HG03469 (cell line): ENCODE results near the gene NUBP2.

ENCODE experiments used
- ATAC-seq: cut with Tn5 transposase; IDR thresholded peaks from one replicate; pipeline ENCODE4 v1.9.1; 2021; ENCODE audit warnings: mild to moderate bottlenecking, moderate library complexity, moderate number of reproducible peaks; ENCODE audit not compliant: unreplicated experiment

NUBP2 gene

DNA sequence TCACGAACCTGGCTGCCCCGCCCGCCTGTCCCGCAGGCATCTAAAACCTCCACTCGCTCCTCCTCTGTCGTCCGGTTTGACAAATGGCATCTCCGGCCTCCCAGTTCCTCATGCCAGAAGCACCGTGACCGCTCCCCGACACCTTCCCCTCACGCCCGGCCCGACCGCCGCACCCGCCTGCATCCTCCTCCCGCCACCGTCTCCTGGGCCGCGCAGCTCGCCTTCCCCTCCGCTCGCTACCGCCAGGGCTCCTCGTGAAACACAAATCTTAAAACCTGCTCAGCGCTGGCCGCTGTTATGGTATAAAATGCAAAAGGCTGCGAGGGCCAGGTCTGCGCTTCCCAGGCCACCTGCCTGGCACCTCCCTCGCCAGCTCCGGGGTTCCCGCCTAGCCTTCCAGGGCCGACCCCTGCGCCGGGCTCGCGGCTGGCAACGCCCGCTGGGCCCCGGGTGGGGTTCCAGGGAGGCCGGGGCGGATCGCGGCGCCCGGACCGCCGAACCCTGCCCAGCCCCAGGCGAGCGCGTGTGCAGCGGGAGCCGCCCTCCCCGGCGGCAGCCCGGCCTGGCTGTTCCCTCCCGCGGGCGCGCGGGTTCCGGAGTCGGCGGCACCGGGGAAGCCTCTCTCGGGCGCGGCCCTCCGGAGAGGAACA, 877 bp upstream of the NUBP2 start:
- peak; percentile 7 for ATAC-seq

DNA sequence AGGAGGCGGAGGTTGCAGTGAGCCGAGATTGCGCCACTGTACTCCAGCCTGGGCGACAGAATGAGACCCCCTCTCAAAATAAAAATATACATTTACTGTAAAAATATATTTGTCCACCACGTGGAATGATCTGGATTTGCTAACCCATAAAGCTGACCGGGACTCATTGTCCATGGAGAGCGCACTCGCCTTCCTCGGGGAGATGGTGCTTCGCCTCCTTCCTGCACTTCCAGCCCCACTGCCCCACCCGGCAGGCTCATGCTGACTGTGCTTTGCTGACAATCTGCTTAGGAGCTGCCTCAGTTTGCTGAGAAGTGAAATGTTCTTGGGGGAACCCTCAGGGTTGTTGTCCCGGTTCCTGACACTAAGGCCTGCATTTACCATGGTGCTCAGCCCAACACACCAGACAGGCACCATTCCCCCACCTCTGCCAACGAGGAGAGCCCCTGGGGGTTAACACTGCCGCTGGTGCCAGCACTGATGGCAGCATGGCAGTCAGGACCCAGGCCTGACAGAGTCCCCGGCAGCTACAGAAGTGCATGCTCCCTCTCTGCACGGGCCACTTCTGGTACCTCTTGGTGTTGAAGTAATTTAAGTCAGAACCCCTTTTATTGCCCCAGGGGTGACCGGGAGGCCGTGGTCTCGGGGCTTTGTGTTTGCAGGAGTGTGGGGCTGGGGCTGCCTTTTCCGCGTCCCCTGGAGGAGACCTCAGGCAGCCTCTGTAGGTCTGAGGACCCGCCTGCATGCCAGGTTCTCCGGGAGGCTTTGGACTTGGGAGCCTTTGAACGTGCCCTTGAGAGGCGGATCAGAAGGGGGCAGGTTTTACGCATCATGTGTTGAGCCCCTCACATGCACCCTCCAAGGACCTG, 2.5 kb downstream of the NUBP2 start:
- ATAC-seq: no peak

DNA sequence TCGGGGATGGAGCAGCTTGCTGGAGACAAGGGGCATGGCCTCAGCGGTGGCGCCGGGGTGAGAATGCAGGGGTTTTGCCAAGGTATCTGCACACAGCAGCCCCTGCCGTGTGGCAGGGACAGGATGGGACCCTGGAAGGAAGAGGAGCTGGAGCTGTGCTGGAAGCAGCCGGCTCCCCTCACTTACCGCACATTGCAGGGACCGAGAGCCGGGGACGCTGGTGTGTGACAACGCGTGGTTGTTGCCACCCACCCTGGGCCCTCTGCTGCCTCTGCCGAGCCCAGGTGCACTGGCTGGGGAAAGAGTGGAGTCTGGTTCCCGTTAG, 3.0 kb downstream of the NUBP2 start:
- ATAC-seq: no peak

DNA sequence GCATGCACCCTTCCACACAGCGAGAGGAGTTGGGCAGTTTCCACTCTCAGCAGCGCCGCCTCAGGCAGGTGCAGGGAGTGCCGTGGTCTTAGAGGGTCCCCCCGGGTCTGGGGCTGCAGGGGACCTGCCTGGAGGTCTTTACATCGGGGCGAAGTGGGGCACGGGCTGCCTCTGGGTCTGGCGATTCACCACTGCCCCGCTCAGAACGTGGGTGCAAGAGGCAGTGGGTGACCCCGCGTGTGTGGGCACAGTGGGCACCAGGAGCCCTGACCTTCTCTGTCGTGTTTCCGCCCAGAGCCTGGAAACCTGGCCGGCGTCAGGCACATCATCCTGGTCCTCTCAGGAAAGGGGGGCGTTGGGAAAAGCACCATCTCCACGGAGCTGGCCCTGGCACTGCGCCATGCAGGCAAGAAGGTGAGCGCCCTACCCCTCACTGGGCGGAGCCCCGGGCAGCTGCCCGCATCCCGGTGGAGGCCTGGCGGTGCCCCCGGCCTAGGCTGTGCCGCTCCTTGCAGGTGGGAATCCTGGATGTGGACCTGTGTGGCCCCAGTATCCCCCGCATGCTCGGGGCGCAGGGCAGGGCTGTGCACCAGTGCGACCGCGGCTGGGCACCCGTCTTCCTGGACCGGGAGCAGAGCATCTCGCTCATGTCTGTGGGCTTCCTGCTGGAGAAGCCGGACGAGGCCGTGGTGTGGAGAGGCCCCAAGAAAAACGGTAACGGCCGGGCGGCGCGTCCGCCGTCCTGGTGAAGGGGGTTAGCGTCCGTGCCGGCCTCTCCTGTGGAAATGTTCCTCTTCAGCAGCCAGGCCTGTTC, 3.7 kb downstream of the NUBP2 start:
- no peak for ATAC-seq

DNA sequence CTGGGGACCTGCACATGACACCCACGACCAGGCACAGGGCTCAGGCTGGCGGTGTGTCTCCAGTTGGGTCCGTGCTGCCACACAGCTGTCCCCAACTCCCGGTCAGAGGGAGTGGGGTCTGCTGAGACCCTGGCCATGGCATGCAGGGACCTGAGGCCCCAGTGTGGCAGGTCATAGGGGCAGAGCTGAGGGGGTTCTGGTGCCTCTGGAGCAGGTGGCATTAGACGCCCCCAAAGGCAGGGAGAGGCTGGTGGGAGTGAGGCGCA, 4.2 kb downstream of the NUBP2 start:
- no peak for ATAC-seq

DNA sequence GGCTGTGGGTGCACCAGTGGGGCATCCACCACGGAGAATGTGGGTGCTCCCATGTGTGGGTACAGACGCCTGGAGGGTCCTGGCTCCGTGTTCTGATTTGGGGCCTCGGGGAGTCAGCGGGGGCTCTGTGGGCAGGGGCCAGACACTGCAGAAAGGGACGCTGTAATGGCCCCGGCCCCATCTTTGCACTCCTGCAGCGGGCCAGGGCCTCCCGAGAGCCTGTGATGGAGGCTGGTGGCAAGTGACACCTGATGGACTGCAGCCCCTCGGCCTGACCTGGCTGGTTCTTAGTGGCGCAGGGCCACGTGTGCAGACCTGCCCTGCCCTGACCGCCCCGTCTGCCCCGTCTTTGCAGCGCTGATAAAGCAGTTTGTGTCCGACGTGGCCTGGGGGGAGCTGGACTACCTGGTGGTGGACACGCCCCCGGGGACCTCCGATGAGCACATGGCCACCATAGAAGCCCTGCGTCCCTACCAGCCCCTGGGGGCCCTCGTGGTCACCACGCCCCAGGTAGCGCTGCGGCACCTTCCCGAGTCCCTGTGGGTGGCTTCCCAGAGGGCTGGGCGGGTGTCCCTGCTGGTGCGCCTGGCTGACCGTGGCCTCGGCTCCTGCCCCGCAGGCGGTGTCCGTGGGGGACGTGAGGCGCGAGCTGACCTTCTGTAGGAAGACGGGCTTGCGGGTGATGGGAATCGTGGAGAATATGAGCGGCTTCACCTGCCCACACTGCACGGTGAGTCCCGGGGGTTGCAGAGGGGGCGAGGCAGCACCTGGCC, 4.7 kb downstream of the NUBP2 start:
- ATAC-seq: no peak

DNA sequence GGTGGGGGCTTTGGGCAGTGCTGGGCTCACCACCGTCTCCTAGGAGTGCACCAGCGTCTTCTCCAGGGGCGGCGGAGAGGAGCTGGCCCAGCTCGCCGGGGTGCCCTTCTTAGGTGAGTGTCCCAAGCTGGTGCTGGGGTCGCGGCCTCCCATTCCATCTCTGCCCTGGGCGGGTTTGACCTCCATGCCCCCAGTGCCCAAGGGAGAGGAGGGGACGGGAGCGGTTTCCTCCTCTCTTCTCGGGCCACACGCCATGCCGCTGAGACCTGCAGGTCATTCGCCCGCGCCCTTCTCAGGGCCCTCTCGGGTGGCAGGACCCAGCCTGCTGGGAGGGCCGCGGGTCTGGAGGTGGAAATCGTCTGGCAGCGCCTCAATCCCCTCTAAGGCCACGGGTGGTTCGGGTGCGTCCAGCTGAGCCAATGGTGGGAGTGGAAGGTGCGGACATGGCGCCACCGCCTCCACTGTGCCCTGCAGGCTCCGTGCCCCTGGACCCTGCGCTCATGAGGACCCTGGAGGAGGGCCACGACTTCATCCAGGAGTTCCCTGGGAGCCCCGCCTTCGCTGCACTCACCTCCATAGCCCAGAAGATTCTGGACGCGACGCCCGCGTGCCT, 5.4 kb downstream of the NUBP2 start:
- ATAC-seq: no peak

DNA sequence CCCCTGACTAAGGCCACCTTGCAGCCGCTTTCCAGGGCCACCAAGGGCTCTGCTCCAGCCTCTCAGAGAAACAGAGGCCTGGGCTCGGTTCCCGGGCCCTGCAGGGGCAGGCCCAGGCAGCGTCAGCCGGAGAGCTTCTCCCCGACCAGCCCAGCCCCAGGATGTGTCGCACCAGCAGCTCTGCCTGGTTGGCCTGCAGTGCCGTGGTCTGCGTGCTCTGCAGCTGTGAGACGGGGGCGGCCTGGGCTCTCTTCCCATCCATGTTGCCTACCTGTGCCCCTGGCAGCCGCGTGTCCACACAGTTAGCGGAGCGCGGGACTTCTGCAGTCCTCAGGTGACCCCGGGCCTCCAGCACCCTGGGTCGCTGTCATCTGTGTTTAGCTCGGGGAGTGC, 5.9 kb downstream of the NUBP2 start:
- ATAC-seq: no peak

DNA sequence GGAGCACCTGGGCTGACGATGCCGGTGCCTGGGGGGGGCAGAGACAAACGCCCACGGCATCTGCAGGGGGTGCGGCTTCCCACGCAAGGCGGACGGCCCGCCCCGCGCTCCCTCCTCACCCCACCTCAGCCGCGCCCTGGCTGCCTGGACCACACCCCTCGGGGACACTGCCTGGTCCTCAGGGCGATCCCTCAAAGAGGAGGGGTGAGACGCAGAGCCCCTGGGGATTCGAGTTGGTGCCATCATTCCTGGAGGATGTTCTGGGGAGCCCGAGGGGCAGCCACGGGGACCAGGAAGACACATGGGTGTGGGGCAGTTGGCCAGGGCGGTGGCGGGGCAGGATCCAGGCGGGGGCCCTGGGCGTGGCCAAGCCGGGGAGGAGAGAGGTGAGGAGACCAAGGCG, 6.9 kb downstream of the NUBP2 start:
- ATAC-seq: no peak

DNA sequence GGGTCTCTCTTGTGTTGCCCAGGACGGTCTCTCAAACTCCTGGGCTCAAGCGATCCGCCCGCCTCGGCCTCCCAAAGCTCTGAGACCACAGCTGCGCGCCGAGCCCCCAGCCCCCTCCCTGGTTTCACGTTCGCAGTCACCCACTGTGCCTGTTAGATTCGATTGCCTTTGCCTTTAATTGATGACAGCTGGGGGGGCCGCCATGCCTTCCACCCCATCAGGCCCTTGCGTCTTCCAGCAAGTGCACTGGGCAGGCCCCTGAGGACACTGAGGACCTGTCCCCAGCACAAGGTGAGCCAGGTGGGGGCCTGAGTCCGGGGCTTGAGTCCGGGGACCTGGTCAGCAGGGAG, 7.5 kb downstream of the NUBP2 start:
- no peak for ATAC-seq

DNA sequence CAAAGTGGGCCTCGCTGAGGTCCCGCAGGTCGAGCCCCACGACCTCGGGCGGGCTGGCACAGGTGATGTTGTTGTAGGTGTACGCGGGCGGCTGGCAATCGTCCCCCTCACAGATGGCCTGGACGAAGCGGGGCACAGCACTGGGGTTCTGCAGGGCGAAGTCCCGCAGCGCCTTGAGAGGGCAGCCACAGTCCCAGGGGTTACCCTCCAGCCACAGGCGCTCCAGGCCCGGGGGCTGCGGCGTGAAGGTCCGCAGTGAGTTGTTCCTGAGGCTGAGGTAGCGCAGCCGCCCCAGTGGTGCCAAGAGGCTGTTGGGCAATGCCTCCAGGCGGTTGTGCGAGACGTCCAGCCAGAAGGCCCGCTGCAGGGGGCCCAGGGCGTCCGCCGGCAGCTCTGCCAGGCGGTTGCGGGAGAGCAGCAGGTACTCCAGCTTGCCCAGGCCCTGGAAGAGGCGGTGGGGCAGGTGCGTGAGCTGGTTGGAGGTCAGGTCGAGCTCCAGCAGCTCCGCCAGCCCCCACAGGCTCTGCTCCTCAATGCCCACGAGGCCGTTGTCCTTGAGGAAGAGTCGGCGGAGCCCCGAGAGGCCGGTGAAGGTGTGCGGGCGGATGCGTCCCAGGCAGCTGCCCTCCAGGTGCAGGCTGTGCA, 8.0 kb downstream of the NUBP2 start:
- ATAC-seq: no peak

DNA sequence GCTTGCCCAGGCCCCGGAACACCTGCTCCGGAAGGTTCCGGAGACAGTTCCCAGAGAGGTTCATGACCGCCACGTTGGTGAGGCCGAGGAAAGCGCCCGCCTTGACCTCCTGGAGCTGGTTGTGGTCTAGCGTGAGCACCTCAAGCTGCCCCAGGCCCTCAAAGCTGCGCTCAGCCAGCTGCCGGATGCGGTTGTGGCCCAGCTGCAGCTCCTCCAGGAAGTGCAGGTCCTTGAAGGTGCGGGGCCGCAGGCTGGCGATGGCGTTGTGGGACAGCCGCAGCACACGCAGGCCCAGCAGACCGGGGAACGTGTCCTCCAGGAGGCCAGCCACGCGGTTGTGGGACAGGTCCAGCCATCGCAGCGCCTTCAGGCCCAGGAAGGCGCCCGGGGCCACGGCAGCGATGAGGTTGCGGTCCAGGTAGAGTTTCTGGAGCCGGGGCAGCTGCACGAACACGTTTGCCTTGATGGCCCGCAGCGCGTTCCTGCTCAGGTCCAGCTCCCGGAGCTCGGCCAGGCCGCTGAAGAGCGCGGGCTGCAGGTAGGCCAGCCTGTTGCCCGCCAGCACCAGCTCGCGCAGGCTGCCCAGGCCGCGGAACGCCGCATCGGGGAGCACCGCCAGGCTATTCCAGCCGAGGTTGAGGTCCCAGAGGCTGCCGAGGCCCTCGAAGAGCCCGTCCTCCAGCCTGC, 8.6 kb downstream of the NUBP2 start:
- no peak for ATAC-seq

DNA sequence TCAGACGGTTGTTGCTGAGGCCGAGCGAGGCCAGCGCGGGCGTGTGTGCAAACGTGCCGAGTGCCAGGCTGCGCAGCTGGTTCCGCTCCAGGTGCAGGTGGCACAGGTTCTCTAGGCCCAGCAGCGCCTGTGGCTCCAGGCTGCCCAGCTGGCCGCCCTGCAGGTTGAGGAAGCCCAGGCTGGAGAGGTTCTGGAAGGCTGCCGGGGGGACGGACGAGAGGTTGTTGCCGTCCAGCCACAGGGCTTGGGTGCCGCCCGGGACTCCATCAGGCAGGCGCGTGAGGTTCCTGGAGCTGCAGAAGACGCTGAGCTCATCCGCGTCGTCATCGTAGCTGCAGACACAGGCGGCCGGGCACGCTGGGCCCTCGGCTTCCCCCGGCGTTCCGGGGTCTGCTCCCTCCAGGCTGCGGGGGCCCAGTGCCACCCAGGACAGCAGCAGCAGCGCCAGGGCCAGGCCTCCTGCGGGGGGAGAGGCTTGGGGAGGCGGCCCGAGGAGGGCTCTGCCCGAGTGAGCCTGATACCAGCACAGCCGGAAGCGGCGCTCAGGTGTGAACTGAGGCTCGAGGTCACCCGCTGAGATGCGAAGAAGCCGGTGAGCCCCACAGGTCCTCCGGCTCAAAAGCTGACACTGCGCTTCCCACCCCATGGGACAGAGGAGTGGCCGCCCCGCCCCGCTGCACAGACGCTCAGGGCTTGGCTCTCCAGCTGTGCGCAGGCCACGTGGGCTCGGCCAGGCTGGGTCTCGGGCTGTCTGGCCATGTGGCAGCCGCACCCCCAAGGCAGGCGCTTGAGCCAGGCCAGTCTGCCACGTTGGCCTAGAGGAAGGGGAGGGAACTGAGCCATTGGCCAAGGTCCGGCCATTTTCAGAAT, 9.4 kb downstream of the NUBP2 start:
- no peak for ATAC-seq

DNA sequence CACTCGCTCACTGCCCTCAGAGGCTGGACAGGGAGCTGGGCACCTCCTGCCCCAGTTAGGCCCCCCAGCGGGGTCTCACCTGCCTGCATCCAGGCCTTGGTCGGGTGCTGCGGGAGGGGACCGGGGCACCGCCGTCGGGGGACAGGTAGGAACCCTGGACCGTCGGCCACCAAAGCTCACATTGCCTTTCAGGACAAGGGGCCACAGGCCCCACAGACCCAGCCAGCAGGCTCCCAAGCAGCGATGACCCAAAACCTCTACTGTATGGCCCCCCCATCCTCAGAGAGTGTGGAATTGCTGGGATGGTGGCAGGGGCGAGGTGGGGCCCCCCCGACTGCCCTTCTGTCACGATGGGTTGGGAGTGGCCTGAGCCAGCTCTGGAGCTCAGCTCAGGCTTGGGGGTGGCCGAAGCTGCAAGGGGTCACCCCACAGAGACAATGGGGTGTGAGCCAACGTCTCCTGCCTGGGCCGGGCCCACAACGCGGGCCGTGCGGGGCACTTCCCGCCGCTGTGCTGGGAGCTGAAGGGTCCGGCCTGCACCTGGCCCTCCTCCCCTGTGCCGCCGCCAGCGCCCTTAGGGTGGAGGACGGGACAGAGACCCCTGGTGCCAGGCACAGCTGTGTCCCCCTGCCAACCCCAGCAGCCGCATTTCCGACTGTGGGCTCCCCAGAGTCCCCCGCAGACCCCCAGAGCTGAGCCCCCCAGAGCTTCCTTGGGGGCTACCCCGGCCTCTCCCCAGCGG, 10.2 kb downstream of the NUBP2 start:
- ATAC-seq: no peak

DNA sequence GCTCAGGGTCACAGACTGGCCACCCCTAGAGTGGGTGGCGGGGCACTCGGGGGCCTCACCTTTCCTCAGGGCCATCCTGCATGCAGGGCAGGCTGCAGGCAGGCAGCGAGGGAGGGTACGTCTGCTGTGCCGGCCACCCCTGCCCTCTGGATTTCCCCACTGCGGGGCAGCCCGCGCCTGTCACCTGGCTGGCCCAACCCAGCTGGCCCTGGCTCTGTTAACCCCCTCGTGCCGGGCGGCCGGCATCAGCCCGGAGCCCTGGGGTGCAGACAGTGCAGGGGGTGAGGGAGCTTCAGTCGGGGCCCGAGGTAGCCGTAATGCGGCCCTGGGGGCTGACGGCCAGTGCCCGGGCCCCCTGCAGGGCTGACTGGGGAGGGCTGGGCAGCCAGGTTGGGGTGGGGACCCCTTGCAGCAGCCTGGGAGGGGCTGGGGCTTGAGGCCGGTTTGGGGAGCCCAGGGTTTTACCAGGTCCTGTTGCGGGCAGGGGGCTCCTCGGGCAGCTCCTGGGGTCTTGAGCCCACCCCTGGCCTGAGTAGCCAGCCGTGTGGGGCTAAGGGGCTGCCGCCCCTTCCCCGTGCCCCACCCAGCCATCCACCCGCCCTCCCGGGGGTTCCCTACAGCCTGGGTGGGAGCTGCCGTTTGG, 10.9 kb downstream of the NUBP2 start, which contains the start of gene IGFALS:
TSS of gene IGFALS (minus strand) at position 128 of the 643 bp plus-strand sequence. CDS start at position 75, 53 bp downstream.
- ATAC-seq: no peak

DNA sequence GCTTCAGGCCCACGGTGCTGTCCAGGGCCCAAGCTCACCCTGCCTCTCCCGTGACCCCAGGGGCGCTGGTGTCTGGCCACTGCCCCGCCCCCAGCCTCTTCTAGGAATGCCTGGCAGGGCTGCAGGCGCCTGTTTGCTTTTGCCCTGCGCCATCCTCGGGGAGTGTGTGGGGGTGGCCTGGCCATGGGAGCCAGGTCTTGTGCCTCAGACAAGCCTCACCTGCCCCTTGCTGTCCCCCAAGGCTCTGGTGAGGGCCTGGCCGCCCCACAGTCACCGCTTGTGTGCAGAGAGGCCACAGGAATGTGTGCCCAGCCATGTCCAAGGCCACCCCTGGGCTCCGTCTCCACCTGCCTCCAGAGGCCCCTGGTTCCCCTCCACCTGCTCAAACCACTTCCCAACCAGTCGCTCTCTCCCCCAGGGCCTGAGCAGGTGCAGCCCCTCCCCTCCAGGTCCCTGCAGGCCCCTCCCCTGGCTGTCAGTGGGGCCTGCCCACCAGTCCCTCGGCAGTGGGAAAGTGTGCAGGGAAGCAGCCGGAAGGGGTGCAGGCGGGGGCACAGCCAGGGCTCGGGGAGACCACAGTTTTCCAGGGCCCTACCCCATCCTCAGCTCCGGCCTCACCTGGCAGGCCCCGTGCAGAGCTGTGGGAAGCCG, 11.6 kb downstream of the NUBP2 start:
- no peak for ATAC-seq
